ENCODE data around the gene ZBTB26.

Gene ZBTB26

DNA sequence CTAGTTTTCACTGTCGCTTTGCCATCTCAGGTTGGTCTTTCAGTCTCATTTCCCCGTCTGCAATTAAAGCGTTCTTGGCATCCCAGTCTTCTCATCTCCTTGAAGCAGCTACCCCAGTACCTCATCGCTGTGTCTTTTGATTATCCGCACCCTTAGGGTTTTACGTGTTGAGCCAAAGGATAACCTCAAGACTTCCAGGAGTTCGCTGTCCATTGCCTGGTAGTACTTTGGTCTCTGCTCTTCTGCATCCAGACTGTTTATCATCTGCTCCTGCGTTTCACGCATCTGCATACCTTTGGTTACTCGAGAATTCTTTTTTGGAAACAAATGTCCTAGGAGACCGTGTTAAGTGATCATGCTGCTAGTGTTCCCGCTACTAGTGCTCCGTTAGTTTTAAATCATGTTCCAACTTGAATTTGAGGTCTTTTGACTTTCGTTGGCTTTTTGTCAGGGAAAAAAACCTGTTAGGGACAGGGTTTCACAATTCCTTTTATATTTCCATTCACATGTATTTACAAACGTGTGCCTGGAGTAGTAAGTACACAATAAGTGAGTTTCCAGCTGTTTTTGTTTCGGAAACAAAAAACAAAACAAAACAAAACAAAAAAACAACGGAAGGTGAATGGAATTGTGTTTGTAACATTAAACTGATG lies 10.4 kb upstream of the ZBTB26 start:
- H3K4me3 ChIP-seq (replicated peaks; ENCODE audit: low read depth, low read length), result peak overlapping the region; percentile 87
- DNase-seq (ENCODE audit: extremely low read depth, low read depth), result no peak
- TF ChIP-seq CTCF (IDR thresholded peaks at IDR 0.05; ENCODE audit: low read depth, low read length, missing control alignments), result no peak

DNA sequence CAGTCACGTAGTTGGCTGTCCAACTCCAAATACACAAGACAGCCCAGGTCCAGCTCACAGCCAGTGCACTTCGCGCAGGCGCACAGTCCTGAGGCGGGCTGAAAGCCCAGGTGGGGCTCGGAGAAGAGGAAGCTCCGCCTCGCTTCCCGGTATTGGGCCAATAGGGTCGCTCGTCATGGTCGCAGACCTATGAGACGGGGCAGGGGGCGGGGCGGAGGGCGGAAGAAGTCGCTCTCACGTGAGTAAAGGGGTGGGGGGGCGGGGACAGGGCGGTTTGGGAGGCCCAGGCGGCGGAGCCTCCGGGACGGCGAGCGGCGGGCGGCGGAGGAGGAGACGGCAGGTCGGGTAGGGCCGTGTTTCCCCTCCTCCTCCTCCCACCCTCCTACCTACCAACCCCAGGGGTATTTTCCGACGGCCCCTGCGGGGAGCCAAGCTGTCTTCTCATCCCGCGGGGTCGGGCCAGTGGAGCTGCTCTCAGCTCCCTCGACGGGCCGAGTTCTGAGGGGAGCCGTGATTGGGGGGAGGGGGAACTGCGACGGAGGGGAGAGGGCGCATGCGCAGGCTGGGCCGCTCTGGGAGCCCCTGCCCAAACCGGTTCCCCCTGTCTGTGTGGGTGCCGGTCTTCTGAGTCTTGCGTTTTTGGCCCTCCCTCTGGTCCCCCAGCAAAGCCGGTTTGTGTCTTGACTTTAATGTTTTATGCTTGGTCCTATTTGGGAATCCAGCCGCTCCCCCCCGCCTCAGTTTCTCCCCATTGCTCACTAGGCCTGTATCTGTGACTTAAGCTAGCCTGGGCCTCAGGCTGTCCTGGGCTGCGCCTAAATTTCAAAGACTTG lies 9.7 kb upstream of the ZBTB26 start, which contains the start of gene RABGAP1:
RABGAP1 (plus strand) TSS at position 272 of the 833 bp plus-strand sequence. CDS start 16,040 bp downstream, outside the sequence.
- H3K4me3 ChIP-seq (replicated peaks; ENCODE audit: low read depth, low read length), result peak within 1 kb of the TSS; percentile 87
- peak; percentile 90 for DNase-seq (ENCODE audit: extremely low read depth, low read depth)
- TF ChIP-seq CTCF (IDR thresholded peaks at IDR 0.05; ENCODE audit: low read depth, low read length, missing control alignments), result no peak

DNA sequence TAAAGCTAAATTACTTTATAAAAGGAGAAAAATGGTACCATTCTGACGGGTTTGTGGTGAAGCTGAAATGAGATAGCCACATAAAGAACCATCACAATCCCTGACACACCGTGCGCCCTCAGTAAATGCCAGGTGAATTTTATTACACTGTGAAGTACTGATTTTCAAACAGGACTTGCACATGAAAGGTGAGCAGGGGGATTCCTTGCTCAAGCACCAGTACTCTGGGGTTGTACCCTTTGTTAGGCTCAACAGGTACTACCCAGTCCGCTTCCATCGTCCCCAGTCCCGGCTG lies 9.1 kb upstream of the ZBTB26 start:
- H3K4me3 ChIP-seq (replicated peaks; ENCODE audit: low read depth, low read length), result 0 out of 2 replicates have a peak overlapping the region, but pooled peaks have one; percentile 10
- no peak for TF ChIP-seq CTCF (IDR thresholded peaks at IDR 0.05; ENCODE audit: low read depth, low read length, missing control alignments)
- no peak for DNase-seq (ENCODE audit: extremely low read depth, low read depth)

DNA sequence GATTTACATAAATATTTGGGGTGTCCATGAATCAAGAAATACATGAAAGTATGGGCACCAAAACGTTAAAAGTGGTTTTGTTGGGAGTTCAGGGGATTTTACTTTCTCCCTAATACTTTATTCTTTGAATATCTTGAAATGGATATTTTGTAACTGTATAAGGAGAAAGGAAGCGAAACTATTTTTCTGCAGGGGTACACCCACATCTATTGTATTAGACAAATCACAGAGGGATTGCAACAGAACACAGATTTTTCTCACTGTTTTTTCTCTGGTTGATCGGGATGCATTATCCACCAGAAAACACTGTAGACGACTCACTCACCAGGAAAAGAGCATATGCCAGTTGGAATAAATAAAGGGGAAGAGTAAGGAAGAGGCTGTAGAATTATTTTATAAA lies 8.3 kb upstream of the ZBTB26 start:
- DNase-seq (ENCODE audit: extremely low read depth, low read depth), result no peak
- no peak overlapping the region for H3K4me3 ChIP-seq (replicated peaks; ENCODE audit: low read depth, low read length)
- TF ChIP-seq CTCF (IDR thresholded peaks at IDR 0.05; ENCODE audit: low read depth, low read length, missing control alignments), result no peak

DNA sequence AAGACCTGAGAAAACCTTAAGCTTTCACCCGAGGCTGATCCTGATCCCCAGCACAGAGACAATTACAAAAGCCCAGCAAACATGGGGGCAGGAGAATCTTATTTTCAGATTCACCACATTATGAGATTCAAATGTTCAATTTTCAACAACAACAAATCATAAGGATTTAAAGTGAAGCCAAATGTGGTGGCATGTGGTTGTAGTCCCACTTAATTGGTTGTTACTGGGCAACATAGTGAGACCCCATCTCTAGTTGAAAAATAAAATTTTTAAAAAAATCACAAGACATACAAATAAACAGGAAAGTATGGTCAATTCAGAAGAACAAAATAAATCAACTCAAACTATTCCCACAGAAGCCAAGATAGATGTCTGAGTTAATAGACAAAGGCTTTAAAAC lies 5.6 kb upstream of the ZBTB26 start:
- no peak for DNase-seq (ENCODE audit: extremely low read depth, low read depth)
- H3K4me3 ChIP-seq (replicated peaks; ENCODE audit: low read depth, low read length), result no peak overlapping the region
- no peak for TF ChIP-seq CTCF (IDR thresholded peaks at IDR 0.05; ENCODE audit: low read depth, low read length, missing control alignments)

DNA sequence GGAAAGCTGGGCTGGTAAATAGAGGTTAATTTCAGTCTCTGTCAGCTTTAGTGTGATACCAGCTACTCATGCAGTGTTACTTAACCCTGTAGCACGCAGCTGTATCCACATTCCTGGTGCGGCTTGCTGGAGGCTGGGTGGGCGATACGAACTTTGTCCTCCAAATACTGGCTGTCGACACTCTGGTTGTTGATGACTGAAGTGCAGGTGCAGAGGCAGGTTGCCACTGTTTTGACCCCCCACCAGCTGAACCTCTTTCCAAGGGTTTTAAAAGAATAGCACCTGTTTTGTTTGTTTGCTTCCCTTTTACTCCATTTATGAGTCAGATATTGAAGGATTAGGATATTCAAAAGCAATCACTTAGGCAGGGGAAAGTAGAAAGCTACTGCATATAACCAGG lies 5.2 kb upstream of the ZBTB26 start:
- TF ChIP-seq CTCF (IDR thresholded peaks at IDR 0.05; ENCODE audit: low read depth, low read length, missing control alignments), result no peak

More for the DNA sequence above, 5.2 kb upstream of the ZBTB26 start:
- no peak for DNase-seq (ENCODE audit: extremely low read depth, low read depth)
- no peak overlapping the region for H3K4me3 ChIP-seq (replicated peaks; ENCODE audit: low read depth, low read length)

Measured in HFF-Myc (cell line).